T-helper 2 cell (primary cell): ENCODE measurements around the gene PCYOX1L.

Experiments used
- DNase-seq, 5 experiments: peaks; one replicate each; pipeline versions ENCODE4 v3.0.0 to v3.0.0-alpha.2; 2012 to 2022
- total RNA-seq, 2 donors: gene quantifications; one replicate each; lab custom pipeline; 2026; lab: John Stamatoyannopoulos, UW

Gene PCYOX1L, protein sequence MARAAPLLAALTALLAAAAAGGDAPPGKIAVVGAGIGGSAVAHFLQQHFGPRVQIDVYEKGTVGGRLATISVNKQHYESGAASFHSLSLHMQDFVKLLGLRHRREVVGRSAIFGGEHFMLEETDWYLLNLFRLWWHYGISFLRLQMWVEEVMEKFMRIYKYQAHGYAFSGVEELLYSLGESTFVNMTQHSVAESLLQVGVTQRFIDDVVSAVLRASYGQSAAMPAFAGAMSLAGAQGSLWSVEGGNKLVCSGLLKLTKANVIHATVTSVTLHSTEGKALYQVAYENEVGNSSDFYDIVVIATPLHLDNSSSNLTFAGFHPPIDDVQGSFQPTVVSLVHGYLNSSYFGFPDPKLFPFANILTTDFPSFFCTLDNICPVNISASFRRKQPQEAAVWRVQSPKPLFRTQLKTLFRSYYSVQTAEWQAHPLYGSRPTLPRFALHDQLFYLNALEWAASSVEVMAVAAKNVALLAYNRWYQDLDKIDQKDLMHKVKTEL
- 32.1 to 43.6 reads per million in 2 donors for total RNA-seq

DNA sequence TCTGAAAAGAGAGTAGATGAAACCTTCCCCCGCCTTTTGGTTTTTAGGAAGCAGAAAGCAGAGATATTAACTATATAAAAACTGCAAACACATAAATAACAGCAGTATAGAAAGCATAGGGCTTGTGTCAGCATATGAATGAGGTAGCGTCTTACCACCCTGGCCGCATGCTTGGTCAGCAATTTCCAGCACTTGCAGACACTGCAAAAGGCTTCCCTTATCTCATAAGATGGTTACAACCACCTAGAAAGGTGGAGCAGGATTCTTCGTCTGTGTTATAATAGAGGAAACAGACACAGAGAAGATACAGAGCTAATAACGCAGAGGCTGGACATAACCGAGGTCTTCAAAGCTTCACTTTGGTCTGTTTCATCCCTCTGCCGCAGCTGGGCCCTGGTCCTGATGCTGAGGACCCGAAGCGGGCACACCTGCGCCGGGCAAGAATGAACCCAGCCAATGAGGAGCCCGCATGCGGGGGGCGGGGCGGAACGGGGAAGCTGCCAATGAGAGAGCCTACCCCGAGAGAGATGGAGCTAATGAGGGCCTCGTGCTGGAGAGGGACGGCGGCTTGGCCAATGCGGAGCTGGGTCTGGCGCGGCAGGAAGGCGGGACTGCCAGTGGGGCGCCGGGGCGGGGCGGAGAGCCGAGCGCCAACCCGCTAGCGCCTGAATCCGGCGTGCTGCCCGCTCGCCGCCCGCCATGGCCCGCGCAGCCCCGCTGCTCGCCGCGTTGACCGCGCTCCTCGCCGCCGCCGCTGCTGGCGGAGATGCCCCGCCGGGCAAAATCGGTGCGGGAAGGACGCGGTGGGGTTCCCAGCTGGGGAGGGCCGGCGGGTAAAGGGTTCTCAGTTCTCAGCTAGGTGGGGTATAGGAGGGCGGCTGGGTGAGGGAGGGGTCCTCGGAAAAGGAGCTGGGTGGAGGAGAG lies at the start of gene PCYOX1L:
TSS of gene PCYOX1L (plus strand) at position 677 of the 924 bp plus-strand sequence. CDS start at position 700, 23 bp downstream.
- DNase-seq: peak; percentile 88 to 98 (median 96)

DNA sequence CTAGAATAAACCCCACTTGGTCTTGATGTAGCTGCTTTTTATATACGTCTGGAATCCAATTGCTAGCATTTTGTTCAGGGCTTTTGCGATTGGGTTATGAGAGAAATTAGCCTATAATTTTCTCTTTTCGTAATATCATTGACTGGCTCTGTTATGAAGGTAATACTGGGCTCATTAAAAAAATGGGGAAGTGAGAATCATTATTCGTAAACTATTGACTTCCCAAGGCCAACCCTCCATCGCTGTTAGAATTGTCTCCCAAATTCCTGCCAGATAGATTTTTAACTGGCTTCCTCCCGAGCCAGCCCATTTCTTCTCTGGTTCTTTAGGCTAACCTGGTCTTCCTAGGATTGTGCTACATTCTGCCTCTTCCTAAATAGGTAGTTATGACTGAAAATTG lies 48.5 kb upstream of the PCYOX1L start:
- no peak for DNase-seq

DNA sequence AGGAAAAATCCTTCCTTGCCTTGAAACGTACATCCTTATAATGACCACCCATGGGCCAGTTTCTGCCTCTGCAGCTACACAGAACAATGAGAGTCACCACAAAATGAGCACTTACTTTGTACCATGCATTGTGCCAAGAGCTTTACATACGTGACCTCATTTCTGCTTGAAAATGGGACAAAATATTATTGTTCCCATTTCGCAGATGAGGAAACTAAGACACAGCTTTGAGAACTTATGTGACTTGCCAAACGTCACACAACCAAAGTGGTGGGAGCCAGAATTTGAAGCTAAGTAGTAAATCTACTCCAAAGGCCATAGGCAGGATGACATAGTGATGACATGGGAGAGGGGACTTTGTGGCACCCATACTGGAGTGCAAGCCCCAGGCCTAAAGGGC lies 47.4 kb upstream of the PCYOX1L start:
- DNase-seq: no peak

DNA sequence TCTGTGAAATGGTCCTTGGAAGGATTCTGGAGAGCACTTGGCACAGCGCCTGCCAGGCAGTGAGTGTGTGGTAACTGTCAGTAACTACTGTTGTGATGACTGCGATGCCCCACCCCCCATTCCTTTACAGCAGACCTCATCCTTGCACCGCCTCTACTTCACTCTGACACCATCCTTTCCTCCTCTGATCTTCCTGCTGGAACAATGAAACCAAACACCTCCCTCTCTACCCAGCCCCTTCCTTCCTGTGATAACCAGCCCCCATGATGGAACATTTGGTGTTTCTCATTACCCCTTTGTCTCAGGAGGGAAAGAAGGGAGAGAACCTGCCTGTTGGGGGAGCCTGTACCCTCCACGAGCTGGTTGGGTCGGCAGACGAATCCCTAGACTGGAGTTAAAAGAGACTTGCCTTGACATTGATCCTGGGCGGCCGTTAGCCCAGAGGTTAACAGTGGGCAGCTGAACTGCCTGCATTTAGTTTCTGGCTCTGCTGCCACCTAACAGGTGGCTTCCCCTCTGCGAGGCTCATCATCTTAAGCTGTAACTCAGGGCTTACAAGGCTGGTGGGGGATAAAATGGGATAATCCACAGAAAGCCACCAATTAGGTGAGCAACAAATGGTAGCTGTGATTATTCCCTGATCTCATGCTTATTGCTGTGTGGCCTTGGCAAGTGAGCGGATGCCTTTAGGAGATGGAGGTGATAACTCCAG lies 46.7 kb upstream of the PCYOX1L start:
- no peak for DNase-seq

DNA sequence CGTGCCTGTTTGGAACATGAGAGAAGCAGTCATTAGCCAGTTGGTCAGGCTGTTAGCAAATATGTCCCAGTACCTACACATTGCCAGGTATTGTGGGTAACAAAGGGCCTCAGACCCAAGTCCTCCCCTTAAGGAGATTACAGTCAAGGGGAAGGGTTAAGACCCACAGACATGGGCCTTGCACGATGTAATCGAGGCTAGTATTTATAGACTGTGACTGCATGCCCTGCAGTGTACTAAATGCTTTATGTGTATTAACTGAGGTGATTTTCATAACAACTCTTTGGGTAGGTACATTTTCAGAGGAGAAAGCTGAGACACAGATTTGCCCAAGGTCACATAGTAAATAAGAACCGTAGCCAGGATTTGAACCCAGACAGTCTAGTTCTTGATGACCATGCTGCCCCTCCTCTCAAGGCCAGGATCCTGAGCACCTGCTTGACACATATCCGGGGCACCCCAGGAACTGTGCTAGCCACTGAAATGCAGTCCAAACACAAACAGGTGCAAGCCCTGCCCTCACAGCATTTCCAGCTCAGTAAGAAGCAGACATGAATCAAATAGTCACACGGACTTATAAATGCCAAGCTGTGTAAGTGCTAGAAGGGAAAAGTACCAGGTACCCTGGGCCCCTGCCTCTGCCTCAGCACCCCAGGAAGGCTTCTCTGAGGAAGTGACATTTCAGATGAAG lies 44.5 kb upstream of the PCYOX1L start:
- no peak for DNase-seq

DNA sequence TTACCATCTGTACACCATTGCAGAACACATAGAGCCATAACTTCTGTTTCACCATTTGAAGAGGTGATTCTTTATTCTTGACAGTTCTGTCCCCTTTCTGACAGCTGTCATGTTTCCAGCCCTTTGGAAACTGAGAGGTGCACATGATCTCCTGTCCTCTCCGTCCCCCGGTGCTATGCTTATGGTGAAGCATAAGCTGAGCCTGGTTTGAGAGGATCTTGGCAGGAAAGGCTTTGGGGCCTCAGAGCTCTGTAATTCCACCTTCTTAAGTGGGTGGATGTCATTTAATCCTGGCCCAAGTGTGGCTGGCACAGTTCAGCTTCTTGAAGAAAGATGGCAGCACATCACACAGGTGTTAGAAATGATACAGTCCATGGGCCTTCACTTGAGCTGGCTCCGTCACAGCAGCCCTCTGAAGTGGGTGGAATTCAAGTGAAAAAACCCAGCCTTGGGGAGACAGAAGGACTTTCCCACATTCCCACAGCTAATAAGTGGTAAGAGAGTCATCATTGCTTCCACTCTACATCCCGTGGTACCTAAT lies 43.2 kb upstream of the PCYOX1L start:
- no peak for DNase-seq

DNA sequence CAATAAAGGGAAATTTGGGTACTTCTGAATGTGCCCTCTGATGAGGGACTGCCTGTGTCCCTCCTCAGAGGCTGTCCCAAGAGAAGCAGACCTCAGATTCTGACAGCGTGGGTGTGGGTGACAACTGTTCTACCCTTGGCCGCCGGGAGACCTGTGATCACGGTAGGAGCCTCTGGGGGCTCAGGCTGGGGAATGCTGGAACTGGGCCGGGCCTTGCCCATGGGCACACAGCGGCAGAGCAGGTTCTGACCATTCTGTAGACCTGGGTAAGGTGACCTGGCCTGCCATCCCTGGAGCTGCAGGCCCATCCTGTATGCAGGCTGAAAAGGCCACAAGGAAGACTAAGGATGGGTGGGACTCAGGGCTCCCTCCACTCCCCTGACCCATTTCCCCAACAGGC lies 42.1 kb upstream of the PCYOX1L start:
- DNase-seq: no peak

DNA sequence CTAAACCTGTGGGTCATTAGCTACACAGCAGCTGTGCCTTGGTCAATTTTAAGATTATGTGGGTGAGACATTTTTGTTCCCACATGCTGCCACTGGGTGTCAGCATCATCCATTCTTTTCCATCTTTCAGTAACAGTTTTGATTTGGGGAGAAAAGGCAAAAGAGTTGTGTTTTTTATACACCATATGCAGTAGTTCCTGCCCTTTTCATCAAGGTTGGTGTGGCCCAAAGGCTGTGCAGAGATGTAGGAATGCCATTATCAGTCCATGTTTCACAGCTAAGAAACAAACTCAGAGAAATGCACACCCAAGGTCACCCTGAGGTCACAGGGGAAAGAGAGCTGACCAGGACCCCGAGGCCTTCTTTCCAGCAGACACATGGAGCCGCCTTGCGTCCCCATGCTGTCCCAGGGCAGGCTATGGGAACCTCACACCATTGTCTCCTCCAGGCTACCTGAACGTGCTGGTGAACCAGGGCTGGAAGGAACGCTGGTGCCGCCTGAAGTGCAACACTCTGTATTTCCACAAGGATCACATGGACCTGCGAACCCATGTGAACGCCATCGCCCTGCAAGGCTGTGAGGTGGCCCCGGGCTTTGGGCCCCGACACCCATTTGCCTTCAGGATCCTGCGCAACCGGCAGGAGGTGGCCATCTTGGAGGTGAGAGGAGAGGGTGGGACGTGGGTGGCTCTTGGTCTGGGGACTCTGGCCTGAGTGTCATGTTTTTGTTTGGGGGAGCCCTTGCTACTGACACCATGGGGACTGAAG lies 40.4 kb upstream of the PCYOX1L start:
- DNase-seq: peak in 3 of 5 experiments; percentile 7 to 51 (median 22)

DNA sequence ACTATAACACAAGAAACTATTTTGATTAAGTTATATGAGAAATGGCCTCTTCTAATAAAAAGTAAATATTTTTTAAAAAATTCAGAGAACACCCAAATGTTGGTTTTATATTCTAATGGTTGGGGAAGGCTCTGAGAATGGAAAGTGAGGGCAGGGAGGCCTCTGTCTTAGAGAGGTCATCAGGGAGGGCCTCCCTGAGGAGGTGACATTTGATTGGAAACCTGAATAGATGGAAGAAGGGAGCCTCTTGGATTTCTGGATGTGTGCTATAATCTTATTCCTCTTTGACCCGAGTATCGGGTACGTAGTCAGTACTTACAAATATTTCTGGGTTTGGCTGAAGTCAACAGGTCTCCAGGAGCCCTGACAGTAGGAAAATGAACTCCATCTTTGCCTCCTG lies 38.7 kb upstream of the PCYOX1L start:
- no peak for DNase-seq

DNA sequence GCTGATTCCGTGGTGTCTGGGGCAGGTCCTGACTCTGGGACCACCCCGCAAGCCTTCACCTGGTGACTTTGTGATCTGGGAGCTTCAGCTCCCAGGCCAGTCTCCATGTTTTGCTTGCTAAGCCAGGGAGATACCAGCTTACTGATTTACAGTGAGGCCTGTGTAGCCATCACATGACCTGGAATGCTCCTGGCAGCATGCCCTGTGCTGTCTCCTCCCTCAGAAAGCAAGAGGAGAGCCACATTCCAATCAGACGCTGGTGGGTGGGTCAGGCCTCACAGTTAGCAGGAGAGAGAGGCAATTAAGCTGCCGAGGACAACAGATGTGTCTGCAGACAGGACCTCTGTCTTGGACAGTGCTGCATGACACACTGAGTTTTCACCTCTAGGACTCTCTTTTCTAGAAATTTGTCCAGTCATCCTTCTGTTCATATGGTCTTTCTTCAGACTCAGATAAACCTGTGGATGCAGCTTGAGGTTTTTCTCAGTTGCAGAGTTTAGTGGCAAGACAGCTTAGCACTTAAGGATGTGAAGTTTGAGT lies 37.0 kb upstream of the PCYOX1L start:
- peak in 1 of 5 experiments; percentile 36 for DNase-seq

DNA sequence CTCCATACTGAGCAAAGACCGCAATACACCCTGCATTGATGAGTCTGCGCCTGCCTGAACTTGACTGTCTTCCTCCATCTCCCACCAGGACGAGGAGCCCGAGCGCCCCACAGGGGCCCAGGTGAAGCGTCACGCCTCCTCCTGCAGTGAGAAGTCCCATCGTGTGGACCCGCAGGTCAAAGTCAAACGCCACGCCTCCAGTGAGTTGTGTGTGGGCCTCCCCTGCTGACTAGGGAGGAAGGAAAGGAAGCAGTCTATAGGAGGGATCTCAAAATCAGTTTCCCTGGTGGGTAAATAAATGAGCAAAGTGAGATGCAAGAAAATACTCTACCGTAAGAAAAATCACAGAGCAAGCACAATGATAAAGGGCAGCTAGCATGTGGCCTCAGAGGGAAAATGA lies 35.3 kb upstream of the PCYOX1L start:
- DNase-seq: no peak

DNA sequence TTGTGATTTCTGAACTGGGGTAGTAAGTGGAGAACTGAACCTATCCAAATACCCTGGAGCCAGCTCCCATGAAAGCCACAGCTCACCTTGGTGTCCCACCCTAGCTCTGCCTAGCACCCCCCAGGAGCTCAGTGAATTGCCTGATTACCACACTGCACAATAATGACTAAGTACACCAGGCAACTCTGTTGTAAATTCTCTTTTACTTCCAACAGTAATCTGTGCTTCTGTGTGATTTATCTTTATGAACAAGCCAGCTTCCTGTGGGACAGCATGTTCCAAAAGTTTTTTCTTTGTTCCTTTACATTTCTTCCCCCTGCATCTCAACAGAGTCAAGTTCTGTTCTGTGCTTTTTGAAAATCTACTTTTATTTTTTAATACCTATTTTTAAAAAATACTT lies 34.6 kb upstream of the PCYOX1L start:
- DNase-seq: no peak

DNA sequence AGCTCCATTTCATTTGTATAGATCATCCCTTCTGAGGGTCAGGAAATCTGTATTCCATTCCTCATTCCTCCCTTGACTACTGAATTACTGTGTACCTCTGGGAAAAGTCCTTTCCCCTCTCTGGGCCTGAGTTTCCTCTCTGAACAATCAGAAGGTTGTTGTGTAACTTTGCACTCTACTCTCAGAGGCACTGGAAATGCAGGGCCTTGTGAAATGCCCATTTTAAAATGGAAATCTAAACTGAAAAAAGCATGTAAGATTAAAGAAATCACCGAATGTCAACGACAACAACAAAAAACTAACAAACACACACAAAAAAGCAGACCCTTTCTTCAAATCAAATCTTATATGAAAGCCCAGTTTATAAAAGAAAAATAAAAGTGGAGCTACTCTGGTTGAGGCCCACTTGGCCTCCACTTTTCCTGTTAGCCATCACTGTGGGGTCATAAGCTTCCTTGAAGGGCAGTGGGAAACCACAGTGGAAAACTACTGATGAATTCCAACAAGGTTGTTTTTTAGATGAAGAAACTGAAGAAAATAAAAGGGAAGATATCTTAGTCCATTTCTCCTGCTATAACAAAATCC lies 34.1 kb upstream of the PCYOX1L start:
- DNase-seq: no peak

DNA sequence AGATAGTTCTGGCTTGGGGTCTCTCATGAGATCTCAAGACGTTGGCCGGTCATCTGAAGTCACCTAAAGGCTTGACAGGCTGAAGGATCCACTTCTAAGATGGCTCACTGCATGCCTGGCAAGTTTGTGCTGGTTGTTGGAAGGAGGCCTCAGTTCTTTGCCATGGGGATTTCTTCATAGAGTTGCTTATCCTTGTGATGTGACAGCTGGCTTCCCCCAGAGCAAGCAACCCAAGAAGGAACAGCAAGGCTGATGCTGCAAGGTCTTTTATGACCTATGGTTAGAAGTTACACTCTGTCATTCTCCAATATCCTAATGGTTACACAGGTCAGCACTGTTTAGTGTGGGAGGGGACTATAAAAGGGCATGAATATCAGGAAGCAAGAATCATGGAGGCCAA lies 33.2 kb upstream of the PCYOX1L start:
- DNase-seq: no peak

DNA sequence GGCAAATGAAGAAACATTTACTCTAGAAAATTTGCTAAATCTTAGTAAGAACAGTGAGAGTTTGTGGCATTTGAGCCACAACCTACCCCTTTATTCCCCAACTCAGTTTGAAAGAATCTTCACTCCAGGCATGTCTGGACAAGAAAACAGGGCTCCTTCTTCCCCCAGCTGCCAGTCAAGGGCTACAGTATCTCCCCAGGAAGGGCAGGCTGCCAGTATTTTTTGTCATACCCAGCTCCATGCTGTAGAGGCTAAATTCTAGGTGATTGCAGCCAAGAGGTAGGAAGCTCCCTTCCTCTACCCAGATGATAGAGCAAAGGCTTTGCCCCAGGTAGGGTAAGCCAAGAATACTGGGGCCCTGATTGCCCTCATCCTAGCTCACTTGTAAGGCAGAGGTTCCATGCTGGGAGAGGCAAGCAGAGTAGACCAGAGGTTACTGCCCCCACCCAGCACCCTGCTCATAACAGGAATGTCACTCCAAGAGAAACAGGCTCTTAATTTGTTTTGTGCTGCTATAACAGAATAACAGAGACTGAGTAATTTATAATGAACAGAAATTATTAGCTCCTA lies 32.6 kb upstream of the PCYOX1L start:
- DNase-seq: no peak

DNA sequence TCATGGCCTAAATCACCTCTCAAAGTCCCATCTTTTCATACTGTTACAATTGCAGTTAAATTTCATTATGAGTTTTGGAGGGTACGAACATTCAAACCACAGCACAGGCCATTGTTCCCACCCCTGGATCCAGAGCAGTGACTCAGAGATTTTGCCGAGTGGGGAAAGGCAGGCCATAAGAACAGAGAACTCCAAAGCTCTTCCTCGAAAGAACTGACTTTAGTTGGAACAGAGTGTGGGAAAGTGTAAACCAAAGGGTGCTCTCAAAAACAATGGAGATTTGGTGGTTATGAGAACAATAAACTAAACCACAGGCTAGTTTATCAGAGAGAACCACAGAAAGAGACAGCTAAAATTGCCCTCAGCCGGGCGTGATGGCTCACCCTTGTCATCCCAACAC lies 32.0 kb upstream of the PCYOX1L start:
- no peak for DNase-seq

DNA sequence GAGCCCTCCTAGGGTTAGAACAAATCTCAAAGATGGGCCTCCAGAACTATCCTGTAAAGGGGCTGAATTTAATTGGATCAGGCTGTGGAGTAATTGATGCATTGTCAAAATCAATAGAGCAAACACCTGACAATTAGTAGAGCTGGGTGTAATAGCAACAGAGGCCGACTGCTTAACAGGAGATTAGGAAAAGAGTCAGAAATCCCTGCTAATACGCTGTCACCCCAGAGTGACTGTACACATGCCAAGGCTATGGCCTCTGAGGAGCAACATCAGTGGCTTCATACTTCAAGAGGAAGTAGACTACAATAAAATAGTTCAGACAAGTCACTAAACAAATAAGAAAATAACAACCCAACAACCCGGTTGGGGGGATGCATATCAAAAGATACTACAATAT lies 31.2 kb upstream of the PCYOX1L start:
- no peak for DNase-seq

DNA sequence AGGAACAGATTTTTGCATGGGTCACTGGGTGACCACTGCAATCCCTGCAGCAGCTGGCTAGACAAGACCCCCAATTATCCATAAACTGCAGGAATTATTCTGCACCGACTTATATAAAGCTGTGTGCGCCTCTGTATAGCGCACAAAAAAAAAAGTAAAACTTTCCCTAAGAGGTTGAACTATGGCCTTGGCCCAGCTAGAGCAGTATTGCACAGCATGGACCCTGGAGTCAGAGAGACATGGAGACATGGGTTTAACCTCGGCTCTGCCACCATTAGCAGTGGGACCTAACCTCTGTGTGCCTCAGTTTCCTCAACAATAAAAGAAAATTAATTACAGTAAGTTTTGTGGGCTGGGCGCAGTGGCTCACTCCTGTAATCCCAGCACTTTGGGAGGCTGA lies 29.7 kb upstream of the PCYOX1L start:
- no peak for DNase-seq

DNA sequence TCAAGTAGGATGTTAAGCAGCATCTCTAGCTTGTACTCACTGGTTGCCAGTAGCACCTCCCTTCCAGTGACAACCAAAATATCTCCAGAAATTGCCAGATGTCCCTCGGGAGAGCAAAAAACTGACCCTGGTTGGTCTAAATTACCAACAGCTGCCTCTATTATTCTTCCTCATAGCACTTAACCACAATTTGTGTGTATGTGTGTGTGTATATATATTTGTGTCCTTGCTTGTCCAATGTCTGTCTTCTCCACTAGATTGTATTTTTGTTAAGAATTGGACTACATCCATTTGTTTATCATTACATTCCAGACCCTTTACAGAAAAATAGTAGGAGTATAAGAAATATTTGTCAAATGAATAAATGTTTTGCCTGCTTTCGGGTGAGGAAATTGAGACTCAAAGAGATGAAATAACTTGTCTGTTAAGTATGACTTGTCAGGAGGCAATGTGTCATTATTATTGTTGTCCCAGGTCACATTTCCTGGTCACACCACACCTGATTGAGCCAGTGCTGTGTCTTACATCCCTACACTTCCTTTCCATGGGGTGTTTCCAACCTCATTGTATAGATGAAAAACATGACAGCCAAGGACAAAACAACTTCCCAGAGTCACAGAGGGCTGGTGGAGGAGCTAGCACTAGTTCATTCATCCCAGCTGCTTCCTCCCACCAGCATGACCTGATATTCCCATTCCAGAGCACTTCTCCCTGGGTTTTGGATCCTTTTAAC lies 24.0 kb upstream of the PCYOX1L start:
- DNase-seq: no peak
